ENCODE measurements around the gene SCLY.

The SCLY gene

DNA sequence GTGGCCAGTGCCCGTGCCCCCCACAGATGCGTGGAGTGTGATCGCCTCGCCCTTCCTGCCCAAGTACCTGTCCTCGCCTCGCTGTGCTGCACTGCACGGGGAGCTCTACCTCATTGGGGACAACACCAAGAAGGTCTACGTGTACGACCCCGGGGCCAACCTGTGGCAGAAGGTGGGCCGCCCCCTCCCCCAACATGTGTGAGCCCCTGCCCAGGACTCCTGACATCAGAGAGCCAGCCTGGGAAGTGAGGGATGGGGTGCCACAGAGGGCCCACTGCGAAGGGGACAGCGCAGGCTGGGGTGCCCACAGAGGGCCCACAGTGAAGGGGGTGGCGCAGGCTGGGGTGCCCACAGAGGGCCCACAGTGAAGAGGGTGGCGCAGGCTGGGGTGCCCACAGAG lies 88.2 kb downstream of the SCLY start:
- no peak overlapping the region for H3K4me3 ChIP-seq (ENCODE audit: low read depth, low read length)
- no peak for DNase-seq (ENCODE audit: low read depth)
- TF ChIP-seq, protein P1, sequence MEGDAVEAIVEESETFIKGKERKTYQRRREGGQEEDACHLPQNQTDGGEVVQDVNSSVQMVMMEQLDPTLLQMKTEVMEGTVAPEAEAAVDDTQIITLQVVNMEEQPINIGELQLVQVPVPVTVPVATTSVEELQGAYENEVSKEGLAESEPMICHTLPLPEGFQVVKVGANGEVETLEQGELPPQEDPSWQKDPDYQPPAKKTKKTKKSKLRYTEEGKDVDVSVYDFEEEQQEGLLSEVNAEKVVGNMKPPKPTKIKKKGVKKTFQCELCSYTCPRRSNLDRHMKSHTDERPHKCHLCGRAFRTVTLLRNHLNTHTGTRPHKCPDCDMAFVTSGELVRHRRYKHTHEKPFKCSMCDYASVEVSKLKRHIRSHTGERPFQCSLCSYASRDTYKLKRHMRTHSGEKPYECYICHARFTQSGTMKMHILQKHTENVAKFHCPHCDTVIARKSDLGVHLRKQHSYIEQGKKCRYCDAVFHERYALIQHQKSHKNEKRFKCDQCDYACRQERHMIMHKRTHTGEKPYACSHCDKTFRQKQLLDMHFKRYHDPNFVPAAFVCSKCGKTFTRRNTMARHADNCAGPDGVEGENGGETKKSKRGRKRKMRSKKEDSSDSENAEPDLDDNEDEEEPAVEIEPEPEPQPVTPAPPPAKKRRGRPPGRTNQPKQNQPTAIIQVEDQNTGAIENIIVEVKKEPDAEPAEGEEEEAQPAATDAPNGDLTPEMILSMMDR (IDR thresholded peaks at IDR 0.05; ENCODE audit: control insufficient read depth, extremely low read depth, insufficient read depth) = no peak

Data from LNCaP clone FGC (cell line).